ENCODE measurements around the gene PLXNB2. TPM values are rescaled to one million over a fixed set of nuclear protein-coding genes. Genes with fewer than 3 reads are reported as not detected.

Gene PLXNB2
- total RNA-seq, 1 experiment from 2014 or later = 155 TPM

GRCh38 chr22:50262973-50263617 is 44.4 kb downstream of the PLXNB2 start:
- DNase-seq (ENCODE audit: low spot score) = no peak
- Histone ChIP-seq H3K36me3 (ENCODE audit: insufficient read depth, low read length, poor library complexity, severe bottlenecking) (no peaks in the 10 kb centered on the region), H3K4me3 (ENCODE audit: low read depth, low read length, poor library complexity, severe bottlenecking) (no peak overlapping the region), H3K27ac (ENCODE audit: low read depth, low read length, poor library complexity, severe bottlenecking) (no peak overlapping the region), H3K27me3 (replicated peaks; ENCODE audit: insufficient read depth, low read depth, low read length, poor library complexity) (no peaks in the 10 kb centered on the region), H3K9me3 (ENCODE audit: low read depth, low read length, poor library complexity, severe bottlenecking) (no peaks in the 10 kb centered on the region), H3K4me1 (ENCODE audit: insufficient read depth, low read length, poor library complexity, severe bottlenecking) (peaks cover 15% of the 10 kb centered on the region)
- TF ChIP-seq EZH2 (IDR thresholded peaks at IDR 0.05; ENCODE audit: borderline replicate concordance, low read depth, low read length, poor library complexity, severe bottlenecking) = no peak
- TF ChIP-seq CTCF (conservative IDR thresholded peaks at IDR 0.05; ENCODE audit: low read depth, low read length) = no peak
- intact Hi-C loops (cut with micrococcal nuclease; ENCODE audit: unreplicated experiment) = no loop called here
- ChIA-PET CTCF (interaction anchor here (0.6 kb wide), 1 partner anchor 13 kb away, joined by 3 read pairs; no protein-coding TSS in a partner anchor), POLR2A (ENCODE audit: low non-redundant PET) (no interaction called here)
- no TSS peak for BruUV-seq (replicated peaks)

- TF ChIP-seq EZH2 (IDR thresholded peaks at IDR 0.05; ENCODE audit: borderline replicate concordance, low read depth, low read length, poor library complexity, severe bottlenecking) = no peak
- no peaks in the 10 kb centered on the region for H3K9me3 ChIP-seq (ENCODE audit: low read depth, low read length, poor library complexity, severe bottlenecking)
- H3K4me3 ChIP-seq (ENCODE audit: low read depth, low read length, poor library complexity, severe bottlenecking) = peak overlapping the region; percentile 54
- H3K36me3 ChIP-seq (ENCODE audit: insufficient read depth, low read length, poor library complexity, severe bottlenecking) = no peaks in the 10 kb centered on the region
- no peak for DNase-seq (ENCODE audit: low spot score)
- peaks cover 11% of the 10 kb centered on the region for H3K4me1 ChIP-seq (ENCODE audit: insufficient read depth, low read length, poor library complexity, severe bottlenecking)
- intact Hi-C loops (cut with micrococcal nuclease; ENCODE audit: unreplicated experiment) = no loop called here
- CTCF ChIA-PET = interaction anchor here (0.6 kb wide), 1 partner anchor 14 kb away, joined by 3 read pairs; no protein-coding TSS in a partner anchor
- H3K27me3 ChIP-seq (replicated peaks; ENCODE audit: insufficient read depth, low read depth, low read length, poor library complexity) = no peaks in the 10 kb centered on the region
- no peak overlapping the region for H3K27ac ChIP-seq (ENCODE audit: low read depth, low read length, poor library complexity, severe bottlenecking)
- BruUV-seq (replicated peaks) = no TSS peak
- POLR2A ChIA-PET (ENCODE audit: low non-redundant PET) = no interaction called here
These were observed 45.0 kb downstream of the PLXNB2 start for GRCh38 chr22:50262460-50262911.

GRCh38 chr22:50261615-50262459 is 45.6 kb downstream of the PLXNB2 start, which contains the start of gene MAPK12:
Gene MAPK12, minus strand, starts transcription at chr22:50261683. Its CDS starts 174 bp downstream, at chr22:50261509.
- CTCF ChIA-PET = no interaction called here
- Histone ChIP-seq H3K27ac (ENCODE audit: low read depth, low read length, poor library complexity, severe bottlenecking) (peak within 1 kb of the TSS; percentile 75), H3K27me3 (replicated peaks; ENCODE audit: insufficient read depth, low read depth, low read length, poor library complexity) (no peaks in the 10 kb centered on the region), H3K4me3 (ENCODE audit: low read depth, low read length, poor library complexity, severe bottlenecking) (peak within 1 kb of the TSS; percentile 54), H3K9me3 (ENCODE audit: low read depth, low read length, poor library complexity, severe bottlenecking) (no peaks in the 10 kb centered on the region), H3K4me1 (ENCODE audit: insufficient read depth, low read length, poor library complexity, severe bottlenecking) (peaks cover 11% of the 10 kb centered on the region), H3K36me3 (ENCODE audit: insufficient read depth, low read length, poor library complexity, severe bottlenecking) (no peaks in the 10 kb centered on the region)
- TF ChIP-seq CTCF (conservative IDR thresholded peaks at IDR 0.05; ENCODE audit: low read depth, low read length) = no peak
- no peak for TF ChIP-seq EZH2 (IDR thresholded peaks at IDR 0.05; ENCODE audit: borderline replicate concordance, low read depth, low read length, poor library complexity, severe bottlenecking)
- no peak for DNase-seq (ENCODE audit: low spot score)
- intact Hi-C loops (cut with micrococcal nuclease; ENCODE audit: unreplicated experiment) = no loop called here
- BruUV-seq (replicated peaks) = no TSS peak
- POLR2A ChIA-PET (ENCODE audit: low non-redundant PET) = no interaction called here

Measured in A673 (cell line).